IMR-90 (cell line): Measurements from ENCODE around the gene AHCYL2. TPM values are rescaled to one million over a fixed set of nuclear protein-coding genes. Genes with fewer than 3 reads are reported as not detected.
A peak's percentile ranks its signal among the peaks of the same experiment; 100 is the strongest.

ENCODE experiments used
- ATAC-seq: fragments of 200-7000 bp; cut with Tn5 transposase; 2 replicates; pipeline ENCODE4 v1.9.1; 2020; ENCODE audit warnings: low read depth, mild to moderate bottlenecking, moderate library complexity
- BruUV-seq: library from RNA; stranded (reverse); fragments of 400-500 nt; replicated peaks from 2 replicates; lab custom pipeline; 2021; lab: Mats Ljungman, UMichigan
- CTCF ChIA-PET: fragments of 300-600 bp; formaldehyde crosslinking; extraction: SDS; loops from one replicate; lab custom pipeline; 2021; ENCODE audit warnings: antibody characterized with exemption; lab: Yijun Ruan, JAX
- POLR2A ChIA-PET: fragments of 300-600 bp; sonication (Branson Sonifier 250); formaldehyde crosslinking; loops from one replicate; lab custom pipeline; 2022; ENCODE audit warnings: antibody characterized with exemption; ENCODE audit not compliant: unreplicated experiment; lab: Charles Lee
- DNase-seq: peaks from one replicate; pipeline ENCODE4 v3.0.0; 2013
- H2AFZ ChIP-seq: replicated peaks from 2 replicates; pipeline ENCODE3; 2013; ENCODE audit warnings: low read length, mild to moderate bottlenecking; ENCODE audit not compliant: poor library complexity
- H2AK5ac ChIP-seq: 2 replicates; pipeline ENCODE4 v1.6.1; 2013; ENCODE audit warnings: low read depth, low read length, inconsistent platforms
- H2AK9ac ChIP-seq: replicated peaks from 2 replicates; pipeline ENCODE3; 2013; ENCODE audit warnings: mild to moderate bottlenecking, low read depth, low read length, moderate library complexity; ENCODE audit not compliant: poor library complexity
- H2BK120ac ChIP-seq: 2 replicates; pipeline ENCODE4 v1.6.1; 2013; ENCODE audit warnings: low read depth, low read length, inconsistent platforms
- H2BK15ac ChIP-seq: 3 replicates; pipeline ENCODE4 v1.6.1; 2013; ENCODE audit warnings: low read depth, low read length, inconsistent platforms
- H2BK20ac ChIP-seq: 2 replicates; pipeline ENCODE4 v1.6.1; 2013; ENCODE audit warnings: low read depth, mild to moderate bottlenecking, inconsistent platforms, low read length, moderate library complexity
- H2BK5ac ChIP-seq: 2 replicates; pipeline ENCODE4 v1.6.1; 2013; ENCODE audit warnings: mild to moderate bottlenecking, low read depth, low read length, inconsistent platforms; ENCODE audit not compliant: poor library complexity, severe bottlenecking
- H3K14ac ChIP-seq: replicated peaks from 2 replicates; pipeline ENCODE4 v1.6.1; 2013; ENCODE audit warnings: low read depth, low read length, inconsistent platforms
- H3K18ac ChIP-seq: 2 replicates; pipeline ENCODE4 v1.6.1; 2013; ENCODE audit warnings: low read depth, low read length, control low read depth
- H3K23ac ChIP-seq: 2 replicates; pipeline ENCODE4 v1.6.1; 2013; ENCODE audit warnings: low read depth, low read length, inconsistent platforms
- H3K27ac ChIP-seq: 2 replicates; pipeline ENCODE4 v1.5.1; 2013; ENCODE audit warnings: mild to moderate bottlenecking, control low read depth, low read length; ENCODE audit not compliant: insufficient read depth
- H3K27me3 ChIP-seq: 2 replicates; pipeline ENCODE4 v1.6.1; 2013; ENCODE audit warnings: low read length; ENCODE audit not compliant: control insufficient read depth, insufficient read depth
- H3K36me3 ChIP-seq: 2 replicates; pipeline ENCODE4 v1.6.1; 2013; ENCODE audit warnings: low read length, mixed read lengths; ENCODE audit not compliant: control insufficient read depth, insufficient read depth
- H3K4ac ChIP-seq: 2 replicates; pipeline ENCODE4 v1.6.1; 2013; ENCODE audit warnings: low read depth, low read length, inconsistent platforms
- H3K4me1 ChIP-seq: 2 replicates; pipeline ENCODE4 v1.6.1; 2013; ENCODE audit warnings: low read length, mixed read lengths; ENCODE audit not compliant: control insufficient read depth, insufficient read depth
- H3K4me2 ChIP-seq: 2 replicates; pipeline ENCODE4 v1.6.1; 2013; ENCODE audit warnings: low read depth, mild to moderate bottlenecking, control low read depth, low read length, moderate library complexity
- H3K4me3 ChIP-seq: 2 replicates; pipeline ENCODE4 v1.5.1; 2013; ENCODE audit warnings: low read depth, mild to moderate bottlenecking, control low read depth, low read length, moderate library complexity; ENCODE audit not compliant: insufficient read depth
- H3K56ac ChIP-seq: 2 replicates; pipeline ENCODE4 v1.6.1; 2013; ENCODE audit warnings: low read length, inconsistent platforms; ENCODE audit not compliant: insufficient read depth; ENCODE audit errors: extremely low read depth
- H3K79me1 ChIP-seq, 2 experiments: 2 replicates each; pipeline ENCODE4 v1.6.1; 2013; ENCODE audit warnings: low read length in 2 of 2, inconsistent platforms in 1 of 2, low read depth in 1 of 2
- H3K9ac ChIP-seq: 2 replicates; pipeline ENCODE4 v1.6.1; 2013; ENCODE audit warnings: low read depth, low read length, control low read depth
- H3K9me1 ChIP-seq: 2 replicates; pipeline ENCODE4 v1.6.1; 2013; ENCODE audit warnings: low read length, inconsistent platforms; ENCODE audit not compliant: insufficient read depth
- H3K9me3 ChIP-seq: 2 replicates; pipeline ENCODE4 v1.6.1; 2013; ENCODE audit warnings: low read length; ENCODE audit not compliant: control insufficient read depth, insufficient read depth
- H4K20me1 ChIP-seq: 2 replicates; pipeline ENCODE4 v1.6.1; 2013; ENCODE audit warnings: low read length, inconsistent platforms; ENCODE audit not compliant: insufficient read depth
- H4K5ac ChIP-seq: 2 replicates; pipeline ENCODE4 v1.6.1; 2013; ENCODE audit warnings: mild to moderate bottlenecking, low read depth, low read length, control low read depth
- H4K8ac ChIP-seq, 2 experiments: 2 replicates each; pipeline ENCODE4 v1.6.1; 2013; ENCODE audit warnings: low read depth in 2 of 2, low read length in 2 of 2, control low read depth in 1 of 2, inconsistent platforms in 1 of 2
- H4K91ac ChIP-seq: 2 replicates; pipeline ENCODE4 v1.6.1; 2013; ENCODE audit warnings: low read depth, low read length, inconsistent platforms; ENCODE audit not compliant: insufficient read depth
- BHLHE40 ChIP-seq: fragments of 150-350 bp; IDR thresholded peaks from 2 replicates; pipeline ENCODE4 v1.6.1; 2016; ENCODE audit warnings: mild to moderate bottlenecking, low read depth, low read length
- CEBPB ChIP-seq: IDR thresholded peaks from 2 replicates; pipeline ENCODE4 v1.6.1; 2012; ENCODE audit warnings: low read depth, low read length, improper control_type of control experiment
- CHD1 ChIP-seq: IDR thresholded peaks from 2 replicates; pipeline ENCODE4 v1.6.1; 2012; ENCODE audit warnings: low read depth, low read length, improper control_type of control experiment
- MAFK ChIP-seq: IDR thresholded peaks from 2 replicates; pipeline ENCODE4 v1.6.1; 2012; ENCODE audit warnings: low read depth, low read length, improper control_type of control experiment
- NFE2L2 ChIP-seq: fragments of 150-350 bp; IDR thresholded peaks from 2 replicates; pipeline ENCODE4 v1.6.1; 2016; ENCODE audit warnings: low read depth, mild to moderate bottlenecking, low read length
- POLR2A ChIP-seq: IDR thresholded peaks from 2 replicates; pipeline ENCODE4 v1.6.1; 2012; ENCODE audit warnings: mild to moderate bottlenecking, low read depth, low read length
- RCOR1 ChIP-seq: IDR thresholded peaks from 2 replicates; pipeline ENCODE4 v1.6.1; 2012; ENCODE audit warnings: mild to moderate bottlenecking, low read length, improper control_type of control experiment; ENCODE audit not compliant: insufficient replicate concordance
- RFX5 ChIP-seq: IDR thresholded peaks from 2 replicates; pipeline ENCODE4 v1.8.0; 2012; ENCODE audit warnings: low read depth, mild to moderate bottlenecking, low read length, moderate library complexity
- USF2 ChIP-seq: fragments of 150-350 bp; IDR thresholded peaks from 2 replicates; pipeline ENCODE4 v1.6.1; 2017; ENCODE audit warnings: mild to moderate bottlenecking, antibody characterized with exemption, low read length, low read depth
- dilution Hi-C: fragments of 300-500 bp; cut with HindIII; formaldehyde crosslinking; loops from one replicate; pipeline ENCODE4 v1.14.3; 2018; ENCODE audit warnings: low sequenced_read_pairs; ENCODE audit not compliant: unreplicated experiment
- in situ Hi-C: fragments of 300-500 bp; cut with MboI; formaldehyde crosslinking; loops from 3 replicates; pipeline ENCODE4 v1.14.3; 2019; ENCODE audit warnings: low sequenced_read_pairs, inconsistent platforms, mixed read lengths
- intact Hi-C: fragments of 100-400 bp; cut with micrococcal nuclease; formaldehyde crosslinking; loops from 2 replicates; pipeline ENCODE4 v1.10.0; 2022
- polyA plus RNA-seq, 3 experiments: library from polyadenylated mRNA; depleted of rRNA; stranded (reverse); fragments of >200 nt; gene quantifications; 2 replicates each; pipeline ENCODE4 v1.2.3, GENCODE V29; 2012; ENCODE audit warnings: low replicate concordance in 1 of 3
- total RNA-seq: library from RNA; depleted of rRNA; stranded (reverse); fragments of >200 nt; gene quantifications from 2 replicates; pipeline ENCODE4 v1.2.3, GENCODE V29; 2012
- TF ChIP-seq, protein P1 (sequence below): conservative IDR thresholded peaks from 2 replicates; pipeline ENCODE4 v1.5.1; 2012; ENCODE audit warnings: mild to moderate bottlenecking, low read depth, low read length, improper control_type of control experiment
- TF ChIP-seq, protein P2 (sequence below): fragments of 150-350 bp; IDR thresholded peaks from 2 replicates; pipeline ENCODE4 v1.6.1; 2016; ENCODE audit warnings: low read depth, mild to moderate bottlenecking, low read length, moderate library complexity, borderline replicate concordance

Gene AHCYL2
- total and polyA plus RNA-seq, 2 of the 4 experiments (the other 2 are of a cell fraction) = 5.7 to 7.6 TPM

GRCh38 chr7:129450295-129450694 lies 225.5 kb downstream of the AHCYL2 start:
- Histone ChIP-seq H2BK20ac (peak overlapping the region; percentile 61), H3K14ac (peak overlapping the region; percentile 79), H3K27ac (no peak overlapping the region), H4K91ac (no peak overlapping the region), H2AFZ (no peak overlapping the region), H3K23ac (peak overlapping the region; percentile 5; the same call in 1 of the 2 replicates), H3K9me1 (no peaks in the 10 kb centered on the region), H2BK120ac (peak overlapping the region; percentile 59; the same call in 1 of the 2 replicates), H3K36me3 (no peaks in the 10 kb centered on the region), H3K79me1 (no peaks in the 10 kb centered on the region), H3K18ac (0 out of 2 replicates have a peak overlapping the region, but pooled peaks have one; percentile 27), H3K4me2 (no peak overlapping the region), H2AK9ac (no peak overlapping the region), H3K4me1 (no peaks in the 10 kb centered on the region; the same call in 1 of the 2 replicates), H3K9me3 (peaks cover 6% of the 10 kb centered on the region), H3K56ac (no peak overlapping the region), H4K5ac (no peak overlapping the region), H4K8ac (peak overlapping the region in 1 of 2 experiments; percentile 5; a peak in 1 of 4 replicates), H3K4me3 (no peak overlapping the region), H3K4ac (peak overlapping the region; percentile 20; the same call in 1 of the 2 replicates), H2BK15ac (peak overlapping the region; percentile 81; the same call in 1 of the 3 replicates), H4K20me1 (no peaks in the 10 kb centered on the region), H3K27me3 (no peaks in the 10 kb centered on the region), H3K9ac (no peak overlapping the region), H2AK5ac (0 out of 2 replicates have a peak overlapping the region, but pooled peaks have one; percentile 13), H2BK5ac (peak overlapping the region; percentile 68)
- TF ChIP-seq CEBPB = no peak
- TF ChIP-seq USF2 = no peak
- TF ChIP-seq POLR2A = no peak
- TF ChIP-seq, protein P1, sequence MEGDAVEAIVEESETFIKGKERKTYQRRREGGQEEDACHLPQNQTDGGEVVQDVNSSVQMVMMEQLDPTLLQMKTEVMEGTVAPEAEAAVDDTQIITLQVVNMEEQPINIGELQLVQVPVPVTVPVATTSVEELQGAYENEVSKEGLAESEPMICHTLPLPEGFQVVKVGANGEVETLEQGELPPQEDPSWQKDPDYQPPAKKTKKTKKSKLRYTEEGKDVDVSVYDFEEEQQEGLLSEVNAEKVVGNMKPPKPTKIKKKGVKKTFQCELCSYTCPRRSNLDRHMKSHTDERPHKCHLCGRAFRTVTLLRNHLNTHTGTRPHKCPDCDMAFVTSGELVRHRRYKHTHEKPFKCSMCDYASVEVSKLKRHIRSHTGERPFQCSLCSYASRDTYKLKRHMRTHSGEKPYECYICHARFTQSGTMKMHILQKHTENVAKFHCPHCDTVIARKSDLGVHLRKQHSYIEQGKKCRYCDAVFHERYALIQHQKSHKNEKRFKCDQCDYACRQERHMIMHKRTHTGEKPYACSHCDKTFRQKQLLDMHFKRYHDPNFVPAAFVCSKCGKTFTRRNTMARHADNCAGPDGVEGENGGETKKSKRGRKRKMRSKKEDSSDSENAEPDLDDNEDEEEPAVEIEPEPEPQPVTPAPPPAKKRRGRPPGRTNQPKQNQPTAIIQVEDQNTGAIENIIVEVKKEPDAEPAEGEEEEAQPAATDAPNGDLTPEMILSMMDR = no peak
- no peak for TF ChIP-seq BHLHE40
- TF ChIP-seq MAFK = no peak
- TF ChIP-seq CHD1 = no peak
- TF ChIP-seq RFX5 = no peak
- TF ChIP-seq RCOR1 = no peak
- no peak for TF ChIP-seq NFE2L2
- TF ChIP-seq, protein P2, sequence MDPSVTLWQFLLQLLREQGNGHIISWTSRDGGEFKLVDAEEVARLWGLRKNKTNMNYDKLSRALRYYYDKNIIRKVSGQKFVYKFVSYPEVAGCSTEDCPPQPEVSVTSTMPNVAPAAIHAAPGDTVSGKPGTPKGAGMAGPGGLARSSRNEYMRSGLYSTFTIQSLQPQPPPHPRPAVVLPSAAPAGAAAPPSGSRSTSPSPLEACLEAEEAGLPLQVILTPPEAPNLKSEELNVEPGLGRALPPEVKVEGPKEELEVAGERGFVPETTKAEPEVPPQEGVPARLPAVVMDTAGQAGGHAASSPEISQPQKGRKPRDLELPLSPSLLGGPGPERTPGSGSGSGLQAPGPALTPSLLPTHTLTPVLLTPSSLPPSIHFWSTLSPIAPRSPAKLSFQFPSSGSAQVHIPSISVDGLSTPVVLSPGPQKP = no peak
- peak; percentile 29; the same call in 1 of the 2 replicates for ATAC-seq
- no TSS peak for BruUV-seq
- dilution Hi-C loops (no loop called here), intact Hi-C loops (no loop called here), in situ Hi-C loops (no loop called here)
- DNase-seq = no peak
- ChIA-PET POLR2A (no interaction called here), CTCF (interaction anchor here (0.6 to 1.8 kb wide), 2 partner anchors 14 to 83 kb away, joined by 3 read pairs; no protein-coding TSS in a partner anchor)
